Natural killer cell (primary cell): ENCODE measurements around the gene SAMD9L. TPM values are rescaled to one million over a fixed set of nuclear protein-coding genes. Genes with fewer than 3 reads are reported as not detected.
"Not testable (repeated sequence)": the region's sequence is repeated elsewhere in the genome, so short reads cannot be mapped to it uniquely, and the experiment has no call there.

ENCODE experiments used
- ATAC-seq, 3 donors: fragments of 150-1000 bp in 2 of 3; fragments of 200-7000 bp in 1 of 3; cut with Tn5 transposase; 1 replicate in 1 of 3; 2 replicates in 2 of 3; pipeline ENCODE4 v1.10.0; 2021; ENCODE audit warnings: mild to moderate bottlenecking in 2 of 3, moderate library complexity in 2 of 3
- DNase-seq, 2 donors: peaks; one replicate each; pipeline versions ENCODE4 v3.0.0 to v3.0.0-alpha.2; 2013 to 2021; ENCODE audit warnings: mixed read lengths in 1 of 2
- H3K27ac ChIP-seq: one replicate; pipeline ENCODE4 v1.5.1; 2013; ENCODE audit warnings: mild to moderate bottlenecking, low read length
- H3K27me3 ChIP-seq: one replicate; pipeline ENCODE4 v1.6.1; 2013; ENCODE audit warnings: low read length; ENCODE audit not compliant: control insufficient read depth, insufficient read depth
- H3K36me3 ChIP-seq: one replicate; pipeline ENCODE4 v1.6.1; 2013; ENCODE audit warnings: low read length; ENCODE audit not compliant: control insufficient read depth, insufficient read depth
- H3K4me1 ChIP-seq: one replicate; pipeline ENCODE4 v1.6.1; 2013; ENCODE audit warnings: low read length; ENCODE audit not compliant: control insufficient read depth, insufficient read depth
- H3K4me3 ChIP-seq: one replicate; pipeline ENCODE4 v1.5.1; 2013; ENCODE audit warnings: low read length
- H3K9me3 ChIP-seq: one replicate; pipeline ENCODE4 v1.6.1; 2013; ENCODE audit warnings: low read length; ENCODE audit not compliant: control insufficient read depth, insufficient read depth
- H3K27ac Mint-ChIP-seq, 2 donors: one replicate each; pipeline ENCODE4 v1.8.0; 2022; ENCODE audit warnings: mild to moderate bottlenecking in 2 of 2, mixed read lengths in 2 of 2, moderate library complexity in 1 of 2
- H3K27me3 Mint-ChIP-seq, 2 donors: one replicate each; pipeline ENCODE4 v1.8.0; 2022; ENCODE audit warnings: low read depth in 2 of 2, mixed read lengths in 2 of 2
- H3K36me3 Mint-ChIP-seq: one replicate; pipeline ENCODE4 v1.8.0; 2022; ENCODE audit warnings: mixed read lengths
- H3K4me1 Mint-ChIP-seq, 2 donors: one replicate each; pipeline ENCODE4 v1.8.0; 2022; ENCODE audit warnings: mixed read lengths in 2 of 2
- H3K4me3 Mint-ChIP-seq: one replicate; pipeline ENCODE4 v1.8.0; 2022; ENCODE audit warnings: mild to moderate bottlenecking, moderate library complexity, mixed read lengths
- H3K9me3 Mint-ChIP-seq, 2 donors: one replicate each; pipeline ENCODE4 v1.8.0; 2022; ENCODE audit warnings: mixed read lengths in 2 of 2
- CTCF ChIP-seq: fragments of 200-600 bp; IDR thresholded peaks from one replicate; pipeline ENCODE4 v1.8.0; 2022; ENCODE audit warnings: antibody characterized with exemption
- WGBS: methylation state at CpG from one replicate; pipeline ENCODE4 v1.1.7; 2013; ENCODE audit warnings: missing lambda C conversion rate; ENCODE audit not compliant: insufficient coverage; 5-methylcytosine and 5-hydroxymethylcytosine counted together
- intact Hi-C: fragments of 100-400 bp; cut with micrococcal nuclease; formaldehyde crosslinking; loops from one replicate; pipeline ENCODE4 v1.14.2; 2022
- total RNA-seq, 4 donors: library from RNA; stranded (reverse); fragments of 120-200 nt in 1 of 4; gene quantifications; one replicate each; pipeline versions ENCODE4 v1.2.3 to v1.2.4, GENCODE V29; 2013 to 2022

Gene SAMD9L
- total RNA-seq, 3 donors from 2014 or later (not counting 1 experiment from before 2014, with no cell fraction given): 49.2 to 62.4 (median 49.9) TPM

DNA sequence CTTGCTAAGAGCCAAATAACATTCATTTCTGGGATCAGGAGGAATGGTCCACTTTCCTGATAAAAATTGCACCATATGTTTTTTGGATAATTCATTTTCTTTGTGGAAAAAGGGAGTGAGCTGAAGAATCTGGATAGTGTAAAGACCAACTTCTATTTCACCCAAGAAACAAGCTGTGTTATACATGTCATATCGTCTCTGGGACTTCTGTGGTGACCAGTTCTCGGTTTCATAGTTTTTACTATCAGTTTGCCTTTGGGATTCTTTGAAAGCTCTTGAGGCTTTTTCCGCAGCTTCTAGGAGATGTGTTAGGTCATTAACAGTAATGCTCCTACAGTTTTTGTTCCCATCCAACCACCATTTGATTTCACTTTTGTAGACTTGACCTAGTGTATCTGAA is 16.0 kb downstream of the SAMD9L start:
- H3K9me3 ChIP-seq: peaks cover 29% of the 10 kb centered on the region
- H3K9me3 Mint-ChIP-seq: peaks cover 19 to 28% of the 10 kb centered on the region in 2 donors
- WGBS: 100% methylated on average over 2 of the region's 3 CpGs
- no peak overlapping the region for H3K27ac Mint-ChIP-seq
- no peaks in the 10 kb centered on the region for H3K27me3 ChIP-seq
- ATAC-seq (no peak), DNase-seq (no peak)
- no peaks in the 10 kb centered on the region for H3K27me3 Mint-ChIP-seq
- no peak overlapping the region for H3K27ac ChIP-seq
- H3K4me1 Mint-ChIP-seq: peaks cover 0 to 12% of the 10 kb centered on the region in 2 donors
- no peak overlapping the region for H3K4me3 Mint-ChIP-seq
- no peak overlapping the region for H3K4me3 ChIP-seq
- H3K36me3 Mint-ChIP-seq: peaks cover 56% of the 10 kb centered on the region
- TF ChIP-seq CTCF: no peak
- peaks cover 23% of the 10 kb centered on the region for H3K36me3 ChIP-seq
- intact Hi-C loops: loop anchor here (5.0 kb wide), 1 partner anchor 35 kb away; no protein-coding TSS in a partner anchor
- H3K4me1 ChIP-seq: no peaks in the 10 kb centered on the region

GRCh38 chr7:93126954-93127353 is 21.2 kb downstream of the SAMD9L start:
- H3K4me3 ChIP-seq, intact Hi-C loops, H3K27ac Mint-ChIP-seq, H3K27ac ChIP-seq, H3K4me3 Mint-ChIP-seq, H3K4me1 Mint-ChIP-seq, H3K36me3 ChIP-seq, H3K27me3 Mint-ChIP-seq, ATAC-seq, H3K4me1 ChIP-seq, H3K27me3 ChIP-seq, DNase-seq: not testable (repeated sequence)
- WGBS: 100% methylated on average over 1 of the region's 1 CpG
- H3K9me3 ChIP-seq: peaks cover 15% of the 10 kb centered on the region
- Mint-ChIP-seq H3K36me3 (peaks cover 35% of the 10 kb centered on the region), H3K9me3 (peaks cover 12 to 20% of the 10 kb centered on the region in 2 donors)

DNA sequence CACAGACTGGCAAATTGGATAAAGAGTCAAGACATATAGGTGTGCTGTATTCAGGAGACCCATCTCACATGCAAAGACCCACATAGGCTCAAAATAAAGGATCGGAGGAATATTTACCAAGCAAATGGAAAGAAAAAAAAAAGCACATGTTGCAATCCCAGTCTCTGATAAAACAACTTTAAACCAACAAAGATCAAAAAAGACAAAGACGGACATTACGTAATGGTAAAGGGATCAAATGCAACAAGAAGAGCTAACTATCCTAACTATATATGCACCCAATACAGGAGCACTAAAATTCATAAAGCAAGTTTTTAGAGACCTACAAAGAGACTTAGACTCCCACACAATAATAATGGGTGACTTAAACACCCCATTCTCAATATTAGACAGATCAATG is 24.7 kb downstream of the SAMD9L start:
- H3K27me3 Mint-ChIP-seq, H3K9me3 ChIP-seq, H3K27ac ChIP-seq, H3K27ac Mint-ChIP-seq, H3K4me1 ChIP-seq, ATAC-seq, H3K4me3 Mint-ChIP-seq, H3K4me3 ChIP-seq, H3K27me3 ChIP-seq, intact Hi-C loops, DNase-seq, H3K36me3 ChIP-seq, H3K4me1 Mint-ChIP-seq, H3K9me3 Mint-ChIP-seq: not testable (repeated sequence)
- H3K36me3 Mint-ChIP-seq: peaks cover 24% of the 10 kb centered on the region
- 89% methylated on average over 1 of the region's 3 CpGs for WGBS

GRCh38 chr7:93120592-93121549 is 27.3 kb downstream of the SAMD9L start:
- H3K27ac Mint-ChIP-seq: no peak overlapping the region
- H3K4me3 ChIP-seq: no peak overlapping the region
- H3K4me3 Mint-ChIP-seq: no peak overlapping the region
- no peaks in the 10 kb centered on the region for H3K36me3 ChIP-seq
- no peaks in the 10 kb centered on the region for H3K27me3 Mint-ChIP-seq
- H3K4me1 Mint-ChIP-seq: peaks cover 26% of the 10 kb centered on the region in 2 donors
- peaks cover 0 to 4% of the 10 kb centered on the region in 2 donors for H3K9me3 Mint-ChIP-seq
- 95% methylated on average over 11 of the region's 12 CpGs for WGBS
- no peak for DNase-seq
- ATAC-seq: no peak
- TF ChIP-seq CTCF: no peak
- no peak overlapping the region for H3K27ac ChIP-seq
- intact Hi-C loops: no loop called here
- H3K9me3 ChIP-seq: no peaks in the 10 kb centered on the region
- H3K36me3 Mint-ChIP-seq: peaks cover 14% of the 10 kb centered on the region
- peaks cover 10% of the 10 kb centered on the region for H3K4me1 ChIP-seq
- H3K27me3 ChIP-seq: no peaks in the 10 kb centered on the region
